NB4 (cell line): ENCODE data around the gene MYLK2.

ENCODE experiments used
- DNase-seq: peaks from one replicate; pipeline ENCODE4 v3.0.0; 2010; ENCODE audit warnings: low read depth
- H3K4me3 ChIP-seq: one replicate; pipeline ENCODE4 v1.5.1; 2011; ENCODE audit warnings: mild to moderate bottlenecking, low read depth, low read length, moderate library complexity
- CTCF ChIP-seq: IDR thresholded peaks from one replicate; pipeline ENCODE4 v1.5.1; 2012; ENCODE audit warnings: low read depth, low read length
- MAX ChIP-seq: IDR thresholded peaks from 2 replicates; pipeline ENCODE4 v1.6.1; 2011; ENCODE audit warnings: low read depth, low read length
- MYC ChIP-seq: IDR thresholded peaks from 2 replicates; pipeline ENCODE4 v1.6.1; 2011; ENCODE audit warnings: low read depth, low read length
- POLR2A ChIP-seq: IDR thresholded peaks from 2 replicates; pipeline ENCODE4 v1.6.1; 2011; ENCODE audit warnings: mild to moderate bottlenecking; ENCODE audit not compliant: insufficient read length; ENCODE audit errors: extremely low read depth

MYLK2 gene

GRCh38 chr20:31863296-31864085 lies 44.3 kb downstream of the MYLK2 start:
- DNase-seq, result peak; percentile 34
- TF ChIP-seq CTCF (no peak), POLR2A (no peak), MYC (no peak), MAX (no peak)
- H3K4me3 ChIP-seq, result no peak overlapping the region

- no peak for TF ChIP-seq MAX
- TF ChIP-seq POLR2A, result no peak
- no peak for DNase-seq
These were observed 45.6 kb downstream of the MYLK2 start for GRCh38 chr20:31864521-31865400.

GRCh38 chr20:31866221-31866620 lies 47.1 kb downstream of the MYLK2 start:
- TF ChIP-seq CTCF (no peak), MAX (no peak), POLR2A (no peak), MYC (no peak)
- no peak for DNase-seq
- H3K4me3 ChIP-seq, result no peak overlapping the region

More at GRCh38 chr20:31864521-31865400, 45.6 kb downstream of the MYLK2 start:
- no peak overlapping the region for H3K4me3 ChIP-seq

GRCh38 chr20:31868853-31869672 lies 49.9 kb downstream of the MYLK2 start:
- peak; percentile 80 for DNase-seq
- TF ChIP-seq MAX (no peak), CTCF (peak; percentile 31)
- H3K4me3 ChIP-seq, result no peak overlapping the region

- peak overlapping the region; percentile 39 for H3K4me3 ChIP-seq
- TF ChIP-seq MYC, result no peak
- no peak for TF ChIP-seq MAX
- TF ChIP-seq CTCF, result no peak
- no peak for TF ChIP-seq POLR2A
- DNase-seq, result no peak
These were observed 50.5 kb downstream of the MYLK2 start for GRCh38 chr20:31869673-31869941.
